Suppressor macrophage treated with lipopolysaccharide for 4 hours (primary cell): ENCODE results near the gene HASPIN.

Experiments
- DNase-seq: peaks from one replicate; pipeline ENCODE4 v3.0.0-alpha.2; 2020

The HASPIN gene

GRCh38 chr17:3723556-3724377 is at the start of gene HASPIN:
TSS of gene HASPIN (plus strand) at chr17:3723903. CDS start at chr17:3723936, 33 bp downstream.
- DNase-seq = peak; percentile 99

- DNase-seq = no peak
Observed at GRCh38 chr17:3675886-3676285, 47.8 kb upstream of the HASPIN start.

- DNase-seq = no peak
Observed at GRCh38 chr17:3678095-3678820, 45.4 kb upstream of the HASPIN start.

GRCh38 chr17:3678821-3679530 is 44.7 kb upstream of the HASPIN start:
- DNase-seq = peak; percentile 18

- DNase-seq = no peak
Observed at GRCh38 chr17:3679531-3680126, 44.1 kb upstream of the HASPIN start.

- no peak for DNase-seq
Observed at GRCh38 chr17:3681057-3681456, 42.6 kb upstream of the HASPIN start.

GRCh38 chr17:3681565-3681964 is 42.1 kb upstream of the HASPIN start:
- DNase-seq = no peak

- DNase-seq = no peak
Observed at GRCh38 chr17:3682033-3682432, 41.7 kb upstream of the HASPIN start.

GRCh38 chr17:3683054-3683511 is 40.6 kb upstream of the HASPIN start:
- DNase-seq = peak; percentile 60

- DNase-seq = no peak
Observed at GRCh38 chr17:3685174-3685573, 38.5 kb upstream of the HASPIN start.

- no peak for DNase-seq
Observed at GRCh38 chr17:3688027-3688553, 35.6 kb upstream of the HASPIN start.

- DNase-seq = no peak
Observed at GRCh38 chr17:3688852-3689261, 34.8 kb upstream of the HASPIN start.

- DNase-seq = no peak
Observed at GRCh38 chr17:3689262-3690093, 34.2 kb upstream of the HASPIN start.

- DNase-seq = no peak
Observed at GRCh38 chr17:3690094-3690715, 33.5 kb upstream of the HASPIN start.

- no peak for DNase-seq
Observed at GRCh38 chr17:3691617-3692067, 32.1 kb upstream of the HASPIN start.

GRCh38 chr17:3692346-3692745 is 31.4 kb upstream of the HASPIN start:
- no peak for DNase-seq

GRCh38 chr17:3693141-3693540 is 30.6 kb upstream of the HASPIN start:
- no peak for DNase-seq

GRCh38 chr17:3693829-3694231 is 29.9 kb upstream of the HASPIN start:
- DNase-seq = no peak

- DNase-seq = no peak
Observed at GRCh38 chr17:3695129-3695722, 28.5 kb upstream of the HASPIN start.

- peak; percentile 29 for DNase-seq
Observed at GRCh38 chr17:3695723-3696411, 27.8 kb upstream of the HASPIN start, which contains the start of gene P2RX5. TSS of gene P2RX5 (minus strand) at chr17:3696155. CDS start at chr17:3696005, 150 bp downstream.
